HepG2 (cell line): ENCODE data around the gene ARAP3. TPM values are rescaled to one million over a fixed set of nuclear protein-coding genes. Genes with fewer than 3 reads are reported as not detected.
A peak's percentile ranks its signal among the peaks of the same experiment; 100 is the strongest.

Experiments used
- CCDC6 ChIP-seq: sonication (generic); formaldehyde crosslinking; IDR thresholded peaks from 2 replicates; pipeline ENCODE4 v1.8.1; 2022; ENCODE audit warnings: mild to moderate bottlenecking, missing genetic modification reagents, moderate library complexity
- MXD4 ChIP-seq: IDR thresholded peaks from 2 replicates; pipeline ENCODE4 v1.6.1; 2016; ENCODE audit warnings: mild to moderate bottlenecking, missing biosample characterization, missing genetic modification reagents
- NFIB ChIP-seq: sonication (generic); formaldehyde crosslinking; IDR thresholded peaks from 2 replicates; pipeline ENCODE4 v1.9.0; 2021; ENCODE audit warnings: missing genetic modification reagents, mild to moderate bottlenecking, borderline replicate concordance
- SP5 ChIP-seq: IDR thresholded peaks from 2 replicates; pipeline ENCODE4 v1.6.1; 2016; ENCODE audit warnings: low read depth, borderline replicate concordance
- TOPORS ChIP-seq: sonication (generic); formaldehyde crosslinking; IDR thresholded peaks from 2 replicates; pipeline ENCODE4 v1.8.0; 2023; ENCODE audit warnings: mild to moderate bottlenecking, missing genetic modification reagents
- ZFAT ChIP-seq: sonication (generic); formaldehyde crosslinking; conservative IDR thresholded peaks from 2 replicates; pipeline ENCODE4 v1.8.1; 2023; ENCODE audit warnings: missing genetic modification reagents, inconsistent platforms
- ZNF510 ChIP-seq: sonication (generic); formaldehyde crosslinking; IDR thresholded peaks from 2 replicates; pipeline ENCODE4 v1.4.0; 2020; ENCODE audit warnings: low read depth, mild to moderate bottlenecking, missing genetic modification reagents
- ZNF761 ChIP-seq: sonication (generic); formaldehyde crosslinking; conservative IDR thresholded peaks from 2 replicates; pipeline ENCODE4 v1.4.0; 2020; ENCODE audit warnings: mild to moderate bottlenecking, missing genetic modification reagents
- polyA plus RNA-seq, 8 experiments: library from polyadenylated mRNA; depleted of rRNA in 3 of 8; stranded (reverse) in 7 of 8; unstranded in 1 of 8; fragments of >200 nt; fragmentation: Illumina TruSeq in 4 of 8; extraction: Trizol in 4 of 8; gene quantifications; 2 replicates each; pipeline versions ENCODE4 v1.2.1 to v1.2.3, GENCODE V29; 2011 to 2016; ENCODE audit warnings: low read depth in 4 of 8, missing spikeins in 1 of 8, mixed read lengths in 1 of 8; ENCODE audit not compliant: insufficient read depth in 1 of 8
- total RNA-seq, 5 experiments: library from RNA; depleted of rRNA; stranded (reverse); fragments of >200 nt; fragmentation: Illumina TruSeq; extraction: Trizol; gene quantifications; 2 replicates each; pipeline ENCODE4 v1.2.3, GENCODE V29; 2016; ENCODE audit warnings: low read depth in 1 of 5
- TF ChIP-seq, protein P1 (sequence below): sonication (generic); formaldehyde crosslinking; IDR thresholded peaks from 2 replicates; pipeline ENCODE4; 2020; ENCODE audit warnings: missing genetic modification reagents, mild to moderate bottlenecking, borderline replicate concordance
- TF ChIP-seq, protein P2 (sequence below): sonication (generic); formaldehyde crosslinking; IDR thresholded peaks from 2 replicates; pipeline ENCODE4 v1.4.0; 2020; ENCODE audit warnings: mild to moderate bottlenecking, missing genetic modification reagents
- TF ChIP-seq, protein P3 (sequence below), 2 experiments: sonication (generic) in 1 of 2; formaldehyde crosslinking in 1 of 2; IDR thresholded peaks; 2 replicates each; pipeline versions ENCODE4 v1.4.0 to v1.6.1; 2018 to 2020; ENCODE audit warnings: missing genetic modification reagents in 2 of 2, borderline replicate concordance in 1 of 2, low read depth in 1 of 2, mild to moderate bottlenecking in 1 of 2, missing biosample characterization in 1 of 2
- TF ChIP-seq, protein P4 (sequence below): sonication (generic); formaldehyde crosslinking; conservative IDR thresholded peaks from 2 replicates; pipeline ENCODE4 v1.4.0; 2020; ENCODE audit warnings: mild to moderate bottlenecking, missing genetic modification reagents, moderate library complexity
- TF ChIP-seq, protein P5 (sequence below): sonication (generic); formaldehyde crosslinking; IDR thresholded peaks from 2 replicates; pipeline ENCODE4 v1.5.1; 2020; ENCODE audit warnings: mild to moderate bottlenecking, missing genetic modification reagents

The ARAP3 gene
- total and polyA plus RNA-seq, 2 of the 13 experiments (the other 11 are each of a cell fraction or from before 2014, with no cell fraction given), result 0.25 TPM; not detected in 1

DNA sequence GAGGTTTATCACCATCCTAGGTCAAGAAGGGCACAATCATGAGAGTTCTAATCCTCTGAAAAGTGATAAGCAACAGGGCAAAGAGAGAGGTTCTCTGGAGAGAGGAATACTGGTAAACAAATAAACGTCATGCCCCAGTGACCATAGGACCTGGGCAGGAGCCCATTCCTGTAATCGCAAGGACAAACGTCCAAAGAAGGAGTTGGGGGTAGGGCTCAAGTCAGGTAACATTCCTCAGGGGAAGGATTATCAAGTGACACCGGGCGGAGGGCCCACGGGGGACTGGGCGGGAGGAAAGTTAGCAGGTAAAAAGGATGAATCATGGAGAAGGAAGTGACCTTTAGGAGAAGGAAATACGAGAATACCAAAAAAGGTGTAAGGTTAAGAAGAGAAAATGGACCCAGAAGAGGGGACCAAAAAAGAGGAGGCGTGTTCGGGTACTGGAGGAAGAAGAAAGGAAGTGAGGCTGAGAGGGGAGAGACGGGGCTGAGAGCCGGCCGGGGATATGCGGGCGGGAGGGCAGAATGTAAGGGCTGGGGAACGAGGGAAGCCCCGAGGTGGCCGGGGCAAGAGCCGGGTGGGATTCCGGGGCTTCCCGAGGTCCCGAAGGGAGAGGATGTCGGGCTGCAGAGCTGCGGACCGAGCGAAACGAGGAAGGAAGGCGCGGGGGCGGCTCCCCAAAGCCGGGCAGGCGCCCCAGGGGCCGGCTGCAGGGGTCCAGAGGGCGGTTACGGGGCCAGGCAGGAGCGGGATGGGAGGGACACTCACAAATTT, 63.8 kb downstream of the ARAP3 start (continued):
- TF ChIP-seq, protein P1, sequence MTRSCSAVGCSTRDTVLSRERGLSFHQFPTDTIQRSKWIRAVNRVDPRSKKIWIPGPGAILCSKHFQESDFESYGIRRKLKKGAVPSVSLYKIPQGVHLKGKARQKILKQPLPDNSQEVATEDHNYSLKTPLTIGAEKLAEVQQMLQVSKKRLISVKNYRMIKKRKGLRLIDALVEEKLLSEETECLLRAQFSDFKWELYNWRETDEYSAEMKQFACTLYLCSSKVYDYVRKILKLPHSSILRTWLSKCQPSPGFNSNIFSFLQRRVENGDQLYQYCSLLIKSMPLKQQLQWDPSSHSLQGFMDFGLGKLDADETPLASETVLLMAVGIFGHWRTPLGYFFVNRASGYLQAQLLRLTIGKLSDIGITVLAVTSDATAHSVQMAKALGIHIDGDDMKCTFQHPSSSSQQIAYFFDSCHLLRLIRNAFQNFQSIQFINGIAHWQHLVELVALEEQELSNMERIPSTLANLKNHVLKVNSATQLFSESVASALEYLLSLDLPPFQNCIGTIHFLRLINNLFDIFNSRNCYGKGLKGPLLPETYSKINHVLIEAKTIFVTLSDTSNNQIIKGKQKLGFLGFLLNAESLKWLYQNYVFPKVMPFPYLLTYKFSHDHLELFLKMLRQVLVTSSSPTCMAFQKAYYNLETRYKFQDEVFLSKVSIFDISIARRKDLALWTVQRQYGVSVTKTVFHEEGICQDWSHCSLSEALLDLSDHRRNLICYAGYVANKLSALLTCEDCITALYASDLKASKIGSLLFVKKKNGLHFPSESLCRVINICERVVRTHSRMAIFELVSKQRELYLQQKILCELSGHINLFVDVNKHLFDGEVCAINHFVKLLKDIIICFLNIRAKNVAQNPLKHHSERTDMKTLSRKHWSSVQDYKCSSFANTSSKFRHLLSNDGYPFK (CRISPR knock-in tag), result no peak
- TF ChIP-seq, protein P2, sequence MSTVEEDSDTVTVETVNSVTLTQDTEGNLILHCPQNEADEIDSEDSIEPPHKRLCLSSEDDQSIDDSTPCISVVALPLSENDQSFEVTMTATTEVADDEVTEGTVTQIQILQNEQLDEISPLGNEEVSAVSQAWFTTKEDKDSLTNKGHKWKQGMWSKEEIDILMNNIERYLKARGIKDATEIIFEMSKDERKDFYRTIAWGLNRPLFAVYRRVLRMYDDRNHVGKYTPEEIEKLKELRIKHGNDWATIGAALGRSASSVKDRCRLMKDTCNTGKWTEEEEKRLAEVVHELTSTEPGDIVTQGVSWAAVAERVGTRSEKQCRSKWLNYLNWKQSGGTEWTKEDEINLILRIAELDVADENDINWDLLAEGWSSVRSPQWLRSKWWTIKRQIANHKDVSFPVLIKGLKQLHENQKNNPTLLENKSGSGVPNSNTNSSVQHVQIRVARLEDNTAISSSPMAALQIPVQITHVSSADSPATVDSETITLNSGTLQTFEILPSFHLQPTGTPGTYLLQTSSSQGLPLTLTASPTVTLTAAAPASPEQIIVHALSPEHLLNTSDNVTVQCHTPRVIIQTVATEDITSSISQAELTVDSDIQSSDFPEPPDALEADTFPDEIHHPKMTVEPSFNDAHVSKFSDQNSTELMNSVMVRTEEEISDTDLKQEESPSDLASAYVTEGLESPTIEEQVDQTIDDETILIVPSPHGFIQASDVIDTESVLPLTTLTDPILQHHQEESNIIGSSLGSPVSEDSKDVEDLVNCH (CRISPR knock-in tag), result no peak
- TF ChIP-seq, protein P3, sequence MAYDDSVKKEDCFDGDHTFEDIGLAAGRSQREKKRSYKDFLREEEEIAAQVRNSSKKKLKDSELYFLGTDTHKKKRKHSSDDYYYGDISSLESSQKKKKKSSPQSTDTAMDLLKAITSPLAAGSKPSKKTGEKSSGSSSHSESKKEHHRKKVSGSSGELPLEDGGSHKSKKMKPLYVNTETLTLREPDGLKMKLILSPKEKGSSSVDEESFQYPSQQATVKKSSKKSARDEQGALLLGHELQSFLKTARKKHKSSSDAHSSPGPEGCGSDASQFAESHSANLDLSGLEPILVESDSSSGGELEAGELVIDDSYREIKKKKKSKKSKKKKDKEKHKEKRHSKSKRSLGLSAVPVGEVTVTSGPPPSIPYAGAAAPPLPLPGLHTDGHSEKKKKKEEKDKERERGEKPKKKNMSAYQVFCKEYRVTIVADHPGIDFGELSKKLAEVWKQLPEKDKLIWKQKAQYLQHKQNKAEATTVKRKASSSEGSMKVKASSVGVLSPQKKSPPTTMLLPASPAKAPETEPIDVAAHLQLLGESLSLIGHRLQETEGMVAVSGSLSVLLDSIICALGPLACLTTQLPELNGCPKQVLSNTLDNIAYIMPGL (CRISPR knock-in tag; IDR thresholded peaks at IDR 0.05; ENCODE audit: borderline replicate concordance in 1 of 2, low read depth in 1 of 2), result no peak; a peak in 1 of 4 replicates
- no peak for TF ChIP-seq ZNF761 (CRISPR knock-in tag)
- TF ChIP-seq TOPORS, result 0 out of 2 replicates have a peak, but pooled peaks have one; percentile 11
- TF ChIP-seq, protein P4, sequence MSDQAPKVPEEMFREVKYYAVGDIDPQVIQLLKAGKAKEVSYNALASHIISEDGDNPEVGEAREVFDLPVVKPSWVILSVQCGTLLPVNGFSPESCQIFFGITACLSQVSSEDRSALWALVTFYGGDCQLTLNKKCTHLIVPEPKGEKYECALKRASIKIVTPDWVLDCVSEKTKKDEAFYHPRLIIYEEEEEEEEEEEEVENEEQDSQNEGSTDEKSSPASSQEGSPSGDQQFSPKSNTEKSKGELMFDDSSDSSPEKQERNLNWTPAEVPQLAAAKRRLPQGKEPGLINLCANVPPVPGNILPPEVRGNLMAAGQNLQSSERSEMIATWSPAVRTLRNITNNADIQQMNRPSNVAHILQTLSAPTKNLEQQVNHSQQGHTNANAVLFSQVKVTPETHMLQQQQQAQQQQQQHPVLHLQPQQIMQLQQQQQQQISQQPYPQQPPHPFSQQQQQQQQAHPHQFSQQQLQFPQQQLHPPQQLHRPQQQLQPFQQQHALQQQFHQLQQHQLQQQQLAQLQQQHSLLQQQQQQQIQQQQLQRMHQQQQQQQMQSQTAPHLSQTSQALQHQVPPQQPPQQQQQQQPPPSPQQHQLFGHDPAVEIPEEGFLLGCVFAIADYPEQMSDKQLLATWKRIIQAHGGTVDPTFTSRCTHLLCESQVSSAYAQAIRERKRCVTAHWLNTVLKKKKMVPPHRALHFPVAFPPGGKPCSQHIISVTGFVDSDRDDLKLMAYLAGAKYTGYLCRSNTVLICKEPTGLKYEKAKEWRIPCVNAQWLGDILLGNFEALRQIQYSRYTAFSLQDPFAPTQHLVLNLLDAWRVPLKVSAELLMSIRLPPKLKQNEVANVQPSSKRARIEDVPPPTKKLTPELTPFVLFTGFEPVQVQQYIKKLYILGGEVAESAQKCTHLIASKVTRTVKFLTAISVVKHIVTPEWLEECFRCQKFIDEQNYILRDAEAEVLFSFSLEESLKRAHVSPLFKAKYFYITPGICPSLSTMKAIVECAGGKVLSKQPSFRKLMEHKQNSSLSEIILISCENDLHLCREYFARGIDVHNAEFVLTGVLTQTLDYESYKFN (CRISPR knock-in tag), result peak; percentile 37; the same call in 1 of the 2 replicates
- no peak for TF ChIP-seq ZNF510
- TF ChIP-seq NFIB (CRISPR knock-in tag), result no peak
- TF ChIP-seq CCDC6, result no peak
- TF ChIP-seq ZFAT (CRISPR knock-in tag), result no peak
- TF ChIP-seq SP5 (CRISPR knock-in tag), result no peak
- no peak for TF ChIP-seq MXD4 (CRISPR knock-in tag)
- TF ChIP-seq, protein P5, sequence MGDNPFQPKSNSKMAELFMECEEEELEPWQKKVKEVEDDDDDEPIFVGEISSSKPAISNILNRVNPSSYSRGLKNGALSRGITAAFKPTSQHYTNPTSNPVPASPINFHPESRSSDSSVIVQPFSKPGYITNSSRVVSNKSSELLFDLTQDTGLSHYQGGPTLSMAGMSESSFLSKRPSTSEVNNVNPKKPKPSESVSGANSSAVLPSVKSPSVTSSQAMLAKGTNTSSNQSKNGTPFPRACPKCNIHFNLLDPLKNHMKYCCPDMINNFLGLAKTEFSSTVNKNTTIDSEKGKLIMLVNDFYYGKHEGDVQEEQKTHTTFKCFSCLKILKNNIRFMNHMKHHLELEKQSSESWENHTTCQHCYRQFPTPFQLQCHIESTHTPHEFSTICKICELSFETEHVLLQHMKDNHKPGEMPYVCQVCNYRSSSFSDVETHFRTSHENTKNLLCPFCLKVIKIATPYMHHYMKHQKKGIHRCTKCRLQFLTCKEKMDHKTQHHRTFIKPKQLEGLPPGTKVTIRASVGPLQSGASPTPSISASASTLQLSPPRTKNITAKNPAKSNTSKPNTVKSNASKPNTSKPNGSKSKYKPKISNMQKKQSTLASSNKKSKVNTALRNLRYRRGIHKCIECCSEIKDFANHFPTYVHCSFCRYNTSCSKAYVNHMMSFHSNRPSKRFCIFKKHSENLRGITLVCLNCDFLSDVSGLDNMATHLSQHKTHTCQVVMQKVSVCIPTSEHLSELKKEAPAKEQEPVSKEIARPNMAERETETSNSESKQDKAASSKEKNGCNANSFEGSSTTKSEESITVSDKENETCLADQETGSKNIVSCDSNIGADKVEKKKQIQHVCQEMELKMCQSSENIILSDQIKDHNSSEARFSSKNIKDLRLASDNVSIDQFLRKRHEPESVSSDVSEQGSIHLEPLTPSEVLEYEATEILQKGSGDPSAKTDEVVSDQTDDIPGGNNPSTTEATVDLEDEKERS (CRISPR knock-in tag), result no peak
